HepG2 (cell line): ENCODE results near the gene CDC42BPG. TPM values are rescaled to one million over a fixed set of nuclear protein-coding genes. Genes with fewer than 3 reads are reported as not detected.

Experiments
- ATAC-seq: fragments of 200-7000 bp; cut with Tn5 transposase; 3 replicates; pipeline ENCODE4 v1.9.1; 2020; ENCODE audit warnings: mild to moderate bottlenecking, moderate library complexity
- BruUV-seq: library from RNA; stranded (reverse); fragments of 400-500 nt; replicated peaks from 2 replicates; lab custom pipeline; 2021; lab: Mats Ljungman, UMichigan
- CTCF ChIA-PET: fragments of 300-600 bp; formaldehyde crosslinking; extraction: SDS; loops from one replicate; lab custom pipeline; 2021; ENCODE audit warnings: low total read pairs, inconsistent platforms, low intra/inter-chr PET ratio; lab: Yijun Ruan, JAX
- POLR2A ChIA-PET: fragments of 350-600 bp; sonication (Branson Sonifier 250); formaldehyde crosslinking; loops from one replicate; lab custom pipeline; 2020; ENCODE audit warnings: antibody characterized with exemption, inconsistent platforms; lab: Yijun Ruan, JAX
- DNase-seq: peaks from one replicate; pipeline ENCODE4 v3.0.0-alpha.2; 2015; ENCODE audit warnings: low spot score
- FAIRE-seq: peaks from 3 replicates; lab custom pipeline; 2011; peaks lifted over from hg19 to GRCh38; lab: Jason Lieb, UNC
- H2AFZ ChIP-seq: one replicate; pipeline ENCODE4 v1.6.1; 2011; ENCODE audit warnings: low read length, inconsistent platforms
- H3K27ac ChIP-seq: fragments of 300-600 bp; 3 replicates; pipeline ENCODE4 v1.8.0; 2011; ENCODE audit warnings: mixed run types, mild to moderate bottlenecking, mixed read lengths, low read length, inconsistent platforms; ENCODE audit not compliant: insufficient read depth; ENCODE audit errors: extremely low read length
- H3K27me3 ChIP-seq, 2 experiments: fragments of 200-600 bp in 1 of 2; 2 replicates in 1 of 2; 3 replicates in 1 of 2; pipeline versions ENCODE4 v1.6.0 to v1.8.0; 2011; ENCODE audit warnings: low read length in 2 of 2, mild to moderate bottlenecking in 2 of 2, moderate library complexity in 2 of 2, inconsistent platforms in 1 of 2; ENCODE audit not compliant: insufficient read depth in 2 of 2, control insufficient read depth in 1 of 2
- H3K36me3 ChIP-seq, 2 experiments: fragments of 200-600 bp in 1 of 2; replicated peaks in 1 of 2; 2 replicates in 1 of 2; 3 replicates in 1 of 2; pipeline versions ENCODE4 v1.5.1 to v1.8.0; 2011; ENCODE audit warnings: low read length in 2 of 2, inconsistent platforms in 1 of 2; ENCODE audit not compliant: insufficient read depth in 2 of 2, control insufficient read depth in 1 of 2
- H3K4me1 ChIP-seq: 2 replicates; pipeline ENCODE4 v1.5.1; 2012; ENCODE audit warnings: low read length, inconsistent platforms; ENCODE audit not compliant: insufficient read depth
- H3K4me2 ChIP-seq: 2 replicates; pipeline ENCODE4 v1.6.0; 2011; ENCODE audit warnings: low read depth, low read length, inconsistent platforms
- H3K4me3 ChIP-seq, 3 experiments: fragments of 200-600 bp in 1 of 3; sonication (generic), shearing (Covaris generic) in 1 of 3; replicated peaks in 1 of 3; 2 replicates each; pipeline ENCODE4 v1.5.1; 2011 to 2016; ENCODE audit warnings: low read length in 3 of 3, inconsistent platforms in 2 of 3, low read depth in 2 of 3, mild to moderate bottlenecking in 2 of 3, control low read depth in 1 of 3, mixed read lengths in 1 of 3; ENCODE audit not compliant: insufficient read depth in 1 of 3
- H3K79me2 ChIP-seq: one replicate; pipeline ENCODE4 v1.6.1; 2011; ENCODE audit warnings: low read length, inconsistent platforms; ENCODE audit not compliant: insufficient read depth
- H3K9ac ChIP-seq: 2 replicates; pipeline ENCODE4 v1.6.0; 2011; ENCODE audit warnings: mild to moderate bottlenecking, low read depth, low read length, inconsistent platforms; ENCODE audit not compliant: insufficient read depth
- H3K9me3 ChIP-seq: 2 replicates; pipeline ENCODE4 v1.5.1; 2012; ENCODE audit warnings: mild to moderate bottlenecking, low read length
- H4K20me1 ChIP-seq: 2 replicates; pipeline ENCODE4 v1.6.0; 2011; ENCODE audit warnings: inconsistent platforms, mild to moderate bottlenecking, low read length, moderate library complexity; ENCODE audit not compliant: insufficient read depth
- ASH2L ChIP-seq: fragments of 300-600, 200-600 bp; sonication (generic); IDR thresholded peaks from 2 replicates; pipeline ENCODE4 v1.7.0; 2017; ENCODE audit warnings: low read depth, mild to moderate bottlenecking, moderate library complexity, mixed read lengths, low read length; ENCODE audit not compliant: insufficient read length
- DR1 ChIP-seq: sonication (generic); formaldehyde crosslinking; IDR thresholded peaks from 2 replicates; pipeline ENCODE4 v1.8.0; 2021; ENCODE audit warnings: mild to moderate bottlenecking, missing genetic modification reagents, inconsistent platforms
- JARID2 ChIP-seq: sonication (generic); formaldehyde crosslinking; IDR thresholded peaks from 2 replicates; pipeline ENCODE4 v1.8.1; 2023; ENCODE audit warnings: missing genetic modification reagents, inconsistent platforms; ENCODE audit not compliant: insufficient replicate concordance
- KLF12 ChIP-seq: sonication (generic); formaldehyde crosslinking; IDR thresholded peaks from 2 replicates; pipeline ENCODE4 v1.4.0; 2020; ENCODE audit warnings: missing genetic modification reagents, borderline replicate concordance
- KLF15 ChIP-seq: sonication (generic); formaldehyde crosslinking; IDR thresholded peaks from 2 replicates; pipeline ENCODE4 v1.8.1; 2023; ENCODE audit warnings: borderline replicate concordance, mild to moderate bottlenecking, inconsistent platforms, missing genetic modification reagents, mixed read lengths
- MXD3 ChIP-seq: IDR thresholded peaks from 2 replicates; pipeline ENCODE4 v1.6.1; 2016; ENCODE audit warnings: mild to moderate bottlenecking, missing biosample characterization, missing genetic modification reagents
- PHF20 ChIP-seq: sonication (generic); formaldehyde crosslinking; IDR thresholded peaks from 2 replicates; pipeline ENCODE4 v1.5.0; 2020; ENCODE audit warnings: mild to moderate bottlenecking, missing genetic modification reagents
- RFXAP ChIP-seq: sonication (generic); formaldehyde crosslinking; IDR thresholded peaks from 2 replicates; pipeline ENCODE4 v1.4.0; 2020; ENCODE audit warnings: missing genetic modification reagents, borderline replicate concordance
- THAP7 ChIP-seq: sonication (generic); formaldehyde crosslinking; IDR thresholded peaks from 2 replicates; pipeline ENCODE4 v1.8.1; 2023; ENCODE audit warnings: mild to moderate bottlenecking, missing genetic modification reagents
- U2AF1 ChIP-seq: fragments of 200-400 bp; formaldehyde crosslinking; optimal IDR thresholded peaks from 2 replicates; pipeline ENCODE3; 2017; ENCODE audit warnings: mild to moderate bottlenecking, low read depth, low read length
- YEATS4 ChIP-seq: sonication (generic); formaldehyde crosslinking; IDR thresholded peaks from 2 replicates; pipeline ENCODE4 v1.4.0; 2020; ENCODE audit warnings: missing genetic modification reagents, borderline replicate concordance
- ZIK1 ChIP-seq: sonication (generic); formaldehyde crosslinking; IDR thresholded peaks from 2 replicates; pipeline ENCODE4 v1.5.0; 2020; ENCODE audit warnings: mild to moderate bottlenecking, low read depth, missing genetic modification reagents, borderline replicate concordance
- ZNF274 ChIP-seq: sonication (generic); formaldehyde crosslinking; IDR thresholded peaks from 2 replicates; pipeline ENCODE4 v1.5.1; 2020; ENCODE audit warnings: mild to moderate bottlenecking, missing genetic modification reagents
- ZNF343 ChIP-seq: sonication (generic); formaldehyde crosslinking; IDR thresholded peaks from 2 replicates; pipeline ENCODE4 v1.4.0; 2020; ENCODE audit warnings: mild to moderate bottlenecking, missing genetic modification reagents
- ZNF44 ChIP-seq: sonication (generic); formaldehyde crosslinking; IDR thresholded peaks from 2 replicates; pipeline ENCODE4 v1.5.1; 2020; ENCODE audit warnings: mild to moderate bottlenecking, missing genetic modification reagents
- ZNF788 ChIP-seq: sonication (generic); formaldehyde crosslinking; IDR thresholded peaks from 2 replicates; pipeline ENCODE4 v1.5.0; 2020; ENCODE audit warnings: mild to moderate bottlenecking, missing genetic modification reagents, borderline replicate concordance
- WGBS: methylation state at CpG from one replicate; pipeline ENCODE4 v1.1.6; 2017; ENCODE audit warnings: low lambda C conversion rate; 5-methylcytosine and 5-hydroxymethylcytosine counted together
- in situ Hi-C: cut with HindIII; loops from 2 replicates; pipeline ENCODE4 v1.10.0; 2017; ENCODE audit warnings: low pct_unique_long_range_greater_than_20kb; ENCODE audit not compliant: extremely low pct_ligation_motif_present
- intact Hi-C: fragments of 100-400 bp; cut with micrococcal nuclease; formaldehyde crosslinking; loops from one replicate; pipeline ENCODE4 v1.10.0; 2022; ENCODE audit not compliant: unreplicated experiment
- polyA plus RNA-seq, 8 experiments: library from polyadenylated mRNA; depleted of rRNA in 3 of 8; stranded (reverse) in 7 of 8; unstranded in 1 of 8; fragments of >200 nt; fragmentation: Illumina TruSeq in 4 of 8; extraction: Trizol in 4 of 8; gene quantifications; 2 replicates each; pipeline versions ENCODE4 v1.2.1 to v1.2.3, GENCODE V29; 2011 to 2016; ENCODE audit warnings: low read depth in 4 of 8, missing spikeins in 1 of 8, mixed read lengths in 1 of 8; ENCODE audit not compliant: insufficient read depth in 1 of 8
- total RNA-seq, 5 experiments: library from RNA; depleted of rRNA; stranded (reverse); fragments of >200 nt; fragmentation: Illumina TruSeq; extraction: Trizol; gene quantifications; 2 replicates each; pipeline ENCODE4 v1.2.3, GENCODE V29; 2016; ENCODE audit warnings: low read depth in 1 of 5
- TF ChIP-seq, protein P1 (sequence below): sonication (generic); formaldehyde crosslinking; IDR thresholded peaks from 2 replicates; pipeline ENCODE4 v1.4.0; 2020; ENCODE audit warnings: missing genetic modification reagents
- TF ChIP-seq, protein P2 (sequence below), 2 experiments: sonication (generic) in 1 of 2; formaldehyde crosslinking in 1 of 2; IDR thresholded peaks; 2 replicates each; pipeline versions ENCODE4 v1.4.0 to v1.6.1; 2018 to 2020; ENCODE audit warnings: missing genetic modification reagents in 2 of 2, borderline replicate concordance in 1 of 2, low read depth in 1 of 2, mild to moderate bottlenecking in 1 of 2, missing biosample characterization in 1 of 2

CDC42BPG gene
- total and polyA plus RNA-seq, 2 of the 13 experiments (the other 11 are each of a cell fraction or from before 2014, with no cell fraction given): 0.55 to 1.4 TPM

- ATAC-seq: peak; percentile 97
- 2% methylated on average over 22 of the region's 46 CpGs for WGBS
- ChIA-PET CTCF (no interaction called here), POLR2A (interaction anchor here (0.6 to 2.7 kb wide), 8 partner anchors 10 to 434 kb away, joined by 3 to 15 read pairs (median 4); partner anchors contain the start of genes GPHA2 and SF1)
- Histone ChIP-seq H3K4me3 (peak within 1 kb of the TSS; percentile 78 to 90 (median 82)), H4K20me1 (no peaks in the 10 kb centered on the region), H3K4me2 (peak within 1 kb of the TSS; percentile 93), H2AFZ (peak within 1 kb of the TSS; percentile 95), H3K36me3 (peaks cover 6 to 22% of the 10 kb centered on the region in 2 experiments; a peak in 4 of 5 replicates), H3K4me1 (peaks cover 39% of the 10 kb centered on the region), H3K27me3 (no peaks in the 10 kb centered on the region), H3K9ac (peak within 1 kb of the TSS; percentile 69), H3K9me3 (no peaks in the 10 kb centered on the region), H3K79me2 (no peaks in the 10 kb centered on the region), H3K27ac (peak within 1 kb of the TSS; percentile 58)
- BruUV-seq: no TSS peak
- in situ Hi-C loops (no loop called here), intact Hi-C loops (no loop called here)
- peak; percentile 95 for DNase-seq
- FAIRE-seq: peak; percentile 96
- TF ChIP-seq MXD3 (CRISPR knock-in tag): peak; percentile 34; the same call in 1 of the 2 replicates
- 0 out of 2 replicates have a peak, but pooled peaks have one; percentile 55 for TF ChIP-seq THAP7 (CRISPR knock-in tag)
- TF ChIP-seq JARID2: peak; percentile 34
- peak; percentile 65; the same call in 1 of the 2 replicates for TF ChIP-seq KLF12 (CRISPR knock-in tag)
- peak; percentile 48 for TF ChIP-seq ASH2L
- TF ChIP-seq DR1 (CRISPR knock-in tag): peak; percentile 80
- peak; percentile 73; the same call in 1 of the 2 replicates for TF ChIP-seq KLF15 (CRISPR knock-in tag)
- TF ChIP-seq, protein P1, sequence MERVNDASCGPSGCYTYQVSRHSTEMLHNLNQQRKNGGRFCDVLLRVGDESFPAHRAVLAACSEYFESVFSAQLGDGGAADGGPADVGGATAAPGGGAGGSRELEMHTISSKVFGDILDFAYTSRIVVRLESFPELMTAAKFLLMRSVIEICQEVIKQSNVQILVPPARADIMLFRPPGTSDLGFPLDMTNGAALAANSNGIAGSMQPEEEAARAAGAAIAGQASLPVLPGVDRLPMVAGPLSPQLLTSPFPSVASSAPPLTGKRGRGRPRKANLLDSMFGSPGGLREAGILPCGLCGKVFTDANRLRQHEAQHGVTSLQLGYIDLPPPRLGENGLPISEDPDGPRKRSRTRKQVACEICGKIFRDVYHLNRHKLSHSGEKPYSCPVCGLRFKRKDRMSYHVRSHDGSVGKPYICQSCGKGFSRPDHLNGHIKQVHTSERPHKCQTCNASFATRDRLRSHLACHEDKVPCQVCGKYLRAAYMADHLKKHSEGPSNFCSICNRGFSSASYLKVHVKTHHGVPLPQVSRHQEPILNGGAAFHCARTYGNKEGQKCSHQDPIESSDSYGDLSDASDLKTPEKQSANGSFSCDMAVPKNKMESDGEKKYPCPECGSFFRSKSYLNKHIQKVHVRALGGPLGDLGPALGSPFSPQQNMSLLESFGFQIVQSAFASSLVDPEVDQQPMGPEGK (CRISPR knock-in tag): no peak
- peak; percentile 51; the same call in 1 of the 2 replicates for TF ChIP-seq ZIK1 (CRISPR knock-in tag)
- TF ChIP-seq U2AF1: no peak
- TF ChIP-seq PHF20: peak; percentile 57
- TF ChIP-seq RFXAP: peak; percentile 79
- TF ChIP-seq ZNF788 (CRISPR knock-in tag): peak; percentile 53; the same call in 1 of the 2 replicates
- TF ChIP-seq ZNF343: peak; percentile 84; the same call in 1 of the 2 replicates
- TF ChIP-seq ZNF44 (CRISPR knock-in tag): peak; percentile 77; the same call in 1 of the 2 replicates
- TF ChIP-seq, protein P2, sequence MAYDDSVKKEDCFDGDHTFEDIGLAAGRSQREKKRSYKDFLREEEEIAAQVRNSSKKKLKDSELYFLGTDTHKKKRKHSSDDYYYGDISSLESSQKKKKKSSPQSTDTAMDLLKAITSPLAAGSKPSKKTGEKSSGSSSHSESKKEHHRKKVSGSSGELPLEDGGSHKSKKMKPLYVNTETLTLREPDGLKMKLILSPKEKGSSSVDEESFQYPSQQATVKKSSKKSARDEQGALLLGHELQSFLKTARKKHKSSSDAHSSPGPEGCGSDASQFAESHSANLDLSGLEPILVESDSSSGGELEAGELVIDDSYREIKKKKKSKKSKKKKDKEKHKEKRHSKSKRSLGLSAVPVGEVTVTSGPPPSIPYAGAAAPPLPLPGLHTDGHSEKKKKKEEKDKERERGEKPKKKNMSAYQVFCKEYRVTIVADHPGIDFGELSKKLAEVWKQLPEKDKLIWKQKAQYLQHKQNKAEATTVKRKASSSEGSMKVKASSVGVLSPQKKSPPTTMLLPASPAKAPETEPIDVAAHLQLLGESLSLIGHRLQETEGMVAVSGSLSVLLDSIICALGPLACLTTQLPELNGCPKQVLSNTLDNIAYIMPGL (CRISPR knock-in tag; IDR thresholded peaks at IDR 0.05; ENCODE audit: borderline replicate concordance in 1 of 2, low read depth in 1 of 2): peak; percentile 43 to 67; a peak in 3 of 4 replicates
- TF ChIP-seq ZNF274: 0 out of 2 replicates have a peak, but pooled peaks have one; percentile 27
- peak; percentile 65; the same call in 1 of the 2 replicates for TF ChIP-seq YEATS4 (CRISPR knock-in tag)
These were observed 34.1 kb downstream of the CDC42BPG start, which contains the start of gene MEN1 for GRCh38 chr11:64810271-64810890. Gene MEN1, minus strand, starts transcription at chr11:64810551. Its CDS starts 442 bp downstream, at chr11:64810109.
